Ishikawa (cell line): ENCODE data around the gene SCTR.

ENCODE experiments used
- CEBPB ChIP-seq: IDR thresholded peaks from 2 replicates; pipeline ENCODE4 v1.6.1; 2012
- CREB1 ChIP-seq: IDR thresholded peaks from 2 replicates; pipeline ENCODE4 v1.6.1; 2012; ENCODE audit warnings: low read depth
- EGR1 ChIP-seq: IDR thresholded peaks from 2 replicates; pipeline ENCODE4 v1.6.1; 2012
- EP300 ChIP-seq: IDR thresholded peaks from 2 replicates; pipeline ENCODE4 v1.6.1; 2012; ENCODE audit warnings: borderline replicate concordance
- FOXM1 ChIP-seq: IDR thresholded peaks from 2 replicates; pipeline ENCODE4 v1.6.1; 2012; ENCODE audit warnings: low read depth, borderline replicate concordance
- MAX ChIP-seq: IDR thresholded peaks from 2 replicates; pipeline ENCODE4 v1.6.1; 2012
- NFIC ChIP-seq: IDR thresholded peaks from 2 replicates; pipeline ENCODE4 v1.6.1; 2012
- RAD21 ChIP-seq: IDR thresholded peaks from 2 replicates; pipeline ENCODE4 v1.6.1; 2012; ENCODE audit warnings: low read depth
- REST ChIP-seq: IDR thresholded peaks from 2 replicates; pipeline ENCODE4 v1.6.1; 2012; ENCODE audit warnings: low read depth, mild to moderate bottlenecking
- TAF1 ChIP-seq: IDR thresholded peaks from 2 replicates; pipeline ENCODE4 v1.6.1; 2012; ENCODE audit warnings: low read depth, mild to moderate bottlenecking
- TCF12 ChIP-seq: IDR thresholded peaks from 2 replicates; pipeline ENCODE4 v1.6.1; 2012; ENCODE audit warnings: low read depth
- TEAD4 ChIP-seq: IDR thresholded peaks from 2 replicates; pipeline ENCODE4 v1.6.1; 2012
- USF1 ChIP-seq: IDR thresholded peaks from 2 replicates; pipeline ENCODE4 v1.6.1; 2012
- YY1 ChIP-seq: IDR thresholded peaks from 2 replicates; pipeline ENCODE4 v1.6.1; 2012; ENCODE audit warnings: low read depth
- ZBTB7A ChIP-seq: IDR thresholded peaks from 2 replicates; pipeline ENCODE4 v1.6.1; 2012; ENCODE audit warnings: low read depth

Gene SCTR

GRCh38 chr2:119433636-119434327 lies 90.5 kb downstream of the SCTR start:
- TF ChIP-seq ZBTB7A (no peak), EP300 (no peak), YY1 (no peak), USF1 (no peak), MAX (no peak), TEAD4 (no peak), RAD21 (no peak)

GRCh38 chr2:119432851-119433522 lies 91.3 kb downstream of the SCTR start:
- no peak for TF ChIP-seq CEBPB

- TF ChIP-seq EGR1 (0 out of 2 replicates have a peak, but pooled peaks have one; percentile 35), USF1 (no peak), CEBPB (no peak), CREB1 (peak; percentile 19; the same call in 1 of the 2 replicates), FOXM1 (no peak), ZBTB7A (peak; percentile 21; the same call in 1 of the 2 replicates), REST (no peak), TCF12 (peak; percentile 73), EP300 (peak; percentile 80), MAX (peak; percentile 54; the same call in 1 of the 2 replicates), RAD21 (no peak; the same call in 1 of the 2 replicates), NFIC (peak; percentile 92), TEAD4 (peak; percentile 80), YY1 (no peak), TAF1 (no peak)
Measured at GRCh38 chr2:119431976-119432850, 92.1 kb downstream of the SCTR start.

- TF ChIP-seq TEAD4 (no peak; the same call in 1 of the 2 replicates), TAF1 (no peak), EP300 (0 out of 2 replicates have a peak, but pooled peaks have one; percentile 20), EGR1 (no peak; the same call in 1 of the 2 replicates), FOXM1 (no peak), NFIC (0 out of 2 replicates have a peak, but pooled peaks have one; percentile 39)
Measured at GRCh38 chr2:119431155-119431975, 92.9 kb downstream of the SCTR start, which contains the start of gene TMEM37. TMEM37 (plus strand) TSS chr2:119431854; CDS start chr2:119431904, 50 bp downstream.

- TF ChIP-seq ZBTB7A = no peak
- TF ChIP-seq YY1 = no peak
- TF ChIP-seq TAF1 = no peak
- no peak for TF ChIP-seq MAX
- TF ChIP-seq REST = no peak
- TF ChIP-seq USF1 = no peak
- no peak for TF ChIP-seq TEAD4
- no peak for TF ChIP-seq EP300
- no peak for TF ChIP-seq RAD21
- TF ChIP-seq NFIC = no peak
- no peak for TF ChIP-seq FOXM1
- TF ChIP-seq EGR1 = no peak
- TF ChIP-seq TCF12 = no peak
- TF ChIP-seq CEBPB = no peak
- TF ChIP-seq CREB1 = no peak
Measured at GRCh38 chr2:119430023-119430498, 94.2 kb downstream of the SCTR start.
